Right cardiac atrium (tissue), 5 donors: ENCODE results near the gene UBA7. TPM values are rescaled to one million over a fixed set of nuclear protein-coding genes. Genes with fewer than 3 reads are reported as not detected.
"Not testable (repeated sequence)": the region's sequence is repeated elsewhere in the genome, so short reads cannot be mapped to it uniquely, and the experiment has no call there.

Source experiments
- ATAC-seq, 2 donors: fragments of 200-7000 bp; cut with Tn5 transposase; one replicate each; pipeline versions ENCODE4 v1.8.0 to v1.9.1; 2020; ENCODE audit warnings: moderate library complexity in 2 of 2, mild to moderate bottlenecking in 1 of 2
- DNase-seq, 3 donors: peaks; one replicate each; pipeline ENCODE4 v3.0.0-alpha.2; 2020
- H3K27ac ChIP-seq: one replicate; pipeline ENCODE4 v1.5.1; 2013; ENCODE audit warnings: mild to moderate bottlenecking, low read length, control low read depth, moderate library complexity
- H3K27me3 ChIP-seq: one replicate; pipeline ENCODE4 v1.6.1; 2013; ENCODE audit not compliant: control insufficient read depth, insufficient read depth
- H3K4me1 ChIP-seq: one replicate; pipeline ENCODE4 v1.6.1; 2013; ENCODE audit warnings: low read length; ENCODE audit not compliant: control insufficient read depth, insufficient read depth
- H3K4me3 ChIP-seq: one replicate; pipeline ENCODE4 v1.5.1; 2013; ENCODE audit warnings: low read length, control low read depth
- H3K9me3 ChIP-seq: one replicate; pipeline ENCODE4 v1.6.1; 2013; ENCODE audit warnings: low read length; ENCODE audit not compliant: control insufficient read depth
- WGBS: extraction: QIAGEN DNeasy Blood & Tissue Kit; methylation state at CpG from one replicate; pipeline ENCODE4 v1.1.7; 2013; 5-methylcytosine and 5-hydroxymethylcytosine counted together
- intact Hi-C, 4 donors: fragments of 100-400 bp; cut with DNase I; formaldehyde crosslinking; loops; one replicate each; pipeline versions ENCODE4 v1.11.0 to v1.14.0; 2022 to 2023
- polyA plus RNA-seq: library from polyadenylated mRNA; stranded (reverse); fragments of 200-250 nt; gene quantifications from one replicate; pipeline ENCODE4 v1.2.3, GENCODE V29; 2013
- total RNA-seq, 4 donors: library from RNA; stranded (reverse); fragmentation: NEBNext Ultra II Directional; extraction: Animal tissue kit (Norgen Biotek cat#: 25700); gene quantifications; one replicate each; pipeline ENCODE4 v1.2.1, GENCODE V29; 2021
- donor health status: healthy with polysubstance abuse.
- donor health status: DM: no; HTN: yes; CAD: no.
- donor health status: DM: no; HTN: no; CAD: no.
- donor health status: DM: no; HTN: yes; CAD: no; lungs with severe emphysema.
- donor health status: DM: yes; HTN: yes; CAD: no.

Gene UBA7
- total and polyA plus RNA-seq, 5 donors: 25.1 to 40.5 (median 36.8) TPM

GRCh38 chr3:49793486-49794085 is 20.2 kb downstream of the UBA7 start:
- no peak for ATAC-seq
- DNase-seq: no peak
- Histone ChIP-seq H3K9me3 (no peaks in the 10 kb centered on the region), H3K4me3 (no peak overlapping the region), H3K27ac (no peak overlapping the region), H3K4me1 (no peaks in the 10 kb centered on the region), H3K27me3 (no peaks in the 10 kb centered on the region)
- WGBS: 93% methylated on average over 13 of the region's 13 CpGs
- intact Hi-C loops: no loop called here

DNA sequence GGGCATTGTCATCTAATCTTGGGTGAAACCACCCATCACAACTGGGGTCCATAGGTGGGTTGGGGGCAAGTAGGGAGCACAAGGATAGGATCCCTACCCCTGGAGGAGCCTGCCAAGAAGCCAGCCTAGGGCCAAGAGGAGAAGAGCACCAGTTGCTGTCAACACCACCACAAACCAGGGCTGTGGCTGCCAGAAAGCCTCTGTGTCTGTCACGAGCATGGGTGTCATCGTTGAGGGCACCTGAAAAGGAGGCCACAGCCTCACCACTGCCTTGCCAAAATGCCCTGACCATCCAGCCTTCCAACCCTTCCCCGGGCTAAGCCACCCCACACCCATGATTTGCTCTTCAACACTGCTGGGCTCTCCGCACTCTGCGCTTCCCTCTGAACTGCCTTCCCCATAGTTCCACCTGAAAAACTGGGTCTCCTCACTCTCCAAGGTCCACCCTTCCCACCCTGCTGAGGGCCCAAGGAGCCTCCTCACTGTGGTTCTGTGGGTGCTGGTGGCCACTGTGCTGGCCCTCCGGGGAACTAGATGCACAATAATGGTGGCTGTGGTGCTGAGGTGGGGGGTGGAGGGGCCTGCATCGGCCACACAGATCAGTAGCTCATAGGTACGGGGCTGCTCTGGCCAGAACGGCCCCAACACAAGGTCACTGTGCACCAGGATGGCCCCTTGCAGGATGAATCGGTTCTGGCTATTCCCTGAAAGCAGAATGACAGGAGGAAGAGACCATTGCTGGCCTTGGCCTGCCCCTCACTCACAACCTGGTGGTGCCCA is 21.2 kb downstream of the UBA7 start:
- H3K4me1 ChIP-seq: no peaks in the 10 kb centered on the region
- H3K9me3 ChIP-seq: no peaks in the 10 kb centered on the region
- H3K27me3 ChIP-seq: no peaks in the 10 kb centered on the region
- DNase-seq: no peak
- no peak for ATAC-seq
- WGBS: 93% methylated on average over 10 of the region's 10 CpGs
- H3K4me3 ChIP-seq: no peak overlapping the region
- no peak overlapping the region for H3K27ac ChIP-seq
- intact Hi-C loops: no loop called here

DNA sequence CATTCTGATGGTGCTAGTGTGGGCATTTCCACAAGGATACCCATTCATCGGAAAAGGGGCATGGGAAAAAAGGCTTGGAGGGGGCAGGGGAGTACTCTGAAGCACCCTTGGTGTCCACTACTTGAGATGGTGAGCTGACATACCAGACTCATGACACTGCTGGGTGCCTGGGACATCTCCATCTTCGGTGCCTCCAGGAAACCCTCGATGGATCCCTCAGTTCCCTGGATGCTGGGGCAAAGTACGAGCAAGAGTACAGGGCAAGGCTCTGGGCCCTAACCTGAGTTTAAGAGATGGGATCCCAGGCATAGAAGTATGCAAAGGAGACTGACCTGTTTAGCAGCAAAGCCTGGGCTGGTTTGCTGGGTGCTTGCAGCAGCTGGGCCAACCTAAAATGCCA is 22.2 kb downstream of the UBA7 start:
- no peaks in the 10 kb centered on the region for H3K9me3 ChIP-seq
- no peak overlapping the region for H3K27ac ChIP-seq
- WGBS: 90% methylated on average over 4 of the region's 4 CpGs
- H3K4me3 ChIP-seq: no peak overlapping the region
- no peaks in the 10 kb centered on the region for H3K27me3 ChIP-seq
- peaks cover 5% of the 10 kb centered on the region for H3K4me1 ChIP-seq
- ATAC-seq (no peak), DNase-seq (no peak)
- intact Hi-C loops: no loop called here

DNA sequence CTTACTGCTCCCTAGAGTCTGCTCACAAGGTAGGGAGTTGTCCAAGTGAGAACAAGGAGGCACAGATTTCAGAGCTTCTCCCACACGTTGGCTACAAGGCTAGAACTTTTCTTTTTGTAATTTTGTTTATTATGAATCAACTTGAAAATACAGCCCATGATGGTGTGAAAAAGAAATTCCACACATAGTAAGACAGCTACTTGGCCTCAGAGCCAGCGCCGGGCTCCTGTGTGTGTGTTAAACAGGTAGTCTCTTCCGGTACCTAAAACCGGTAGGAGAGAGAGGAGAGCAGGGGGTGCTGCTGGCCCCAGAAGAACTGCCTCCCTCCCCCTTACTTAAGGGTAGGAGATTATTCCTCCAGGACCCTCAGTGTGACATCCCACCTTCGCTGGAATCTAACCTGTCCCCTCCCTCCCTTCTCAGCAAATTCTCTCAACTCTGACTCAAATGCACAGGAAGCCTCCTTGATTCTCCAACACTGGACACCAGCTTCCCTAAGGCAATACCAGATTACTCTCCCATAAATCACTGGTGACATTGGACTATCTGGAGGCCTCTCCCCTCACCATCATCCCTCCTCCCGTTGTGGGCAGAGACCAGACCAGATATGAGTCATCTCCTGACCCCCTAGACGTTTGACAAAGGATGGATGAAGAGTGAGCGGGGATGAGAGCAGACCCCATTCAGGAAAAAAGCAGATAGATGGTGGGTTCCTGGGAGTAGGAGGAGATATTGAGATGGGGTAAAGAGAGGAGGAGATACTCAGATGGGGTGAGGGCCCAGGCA is 22.9 kb downstream of the UBA7 start:
- H3K27ac ChIP-seq: no peak overlapping the region
- 65% methylated on average over 9 of the region's 9 CpGs for WGBS
- intact Hi-C loops: no loop called here
- H3K27me3 ChIP-seq: no peaks in the 10 kb centered on the region
- H3K9me3 ChIP-seq: no peaks in the 10 kb centered on the region
- H3K4me1 ChIP-seq: peaks cover 5% of the 10 kb centered on the region
- no peak overlapping the region for H3K4me3 ChIP-seq
- DNase-seq (no peak), ATAC-seq (no peak)

DNA sequence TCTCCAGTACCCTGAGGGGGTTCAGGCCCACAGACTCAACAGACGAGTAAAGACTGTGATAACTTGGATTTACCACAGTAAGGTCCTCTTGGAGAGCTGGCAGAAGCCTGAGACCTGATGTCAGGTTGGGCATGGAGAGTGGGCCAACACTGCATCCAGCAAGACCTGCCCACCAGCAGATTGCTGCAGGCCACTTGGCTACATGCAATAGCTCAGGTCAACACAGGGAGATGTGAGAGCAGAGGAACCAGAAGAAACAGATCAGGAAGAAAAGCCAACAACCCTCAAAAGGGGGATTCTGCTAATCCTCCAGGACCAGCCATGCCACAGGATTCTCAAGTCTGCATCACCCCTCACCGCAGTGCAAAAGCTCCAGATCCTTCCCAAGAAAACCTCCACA is 25.7 kb downstream of the UBA7 start:
- 98% methylated on average over 2 of the region's 2 CpGs for WGBS
- Histone ChIP-seq H3K4me3 (no peak overlapping the region), H3K27ac (no peak overlapping the region), H3K27me3 (no peaks in the 10 kb centered on the region), H3K9me3 (no peaks in the 10 kb centered on the region), H3K4me1 (peaks cover 5% of the 10 kb centered on the region)
- ATAC-seq: no peak
- intact Hi-C loops: no loop called here
- no peak for DNase-seq

GRCh38 chr3:49787536-49787935 is 26.2 kb downstream of the UBA7 start:
- Histone ChIP-seq H3K9me3 (no peaks in the 10 kb centered on the region), H3K27ac (no peak overlapping the region), H3K27me3 (no peaks in the 10 kb centered on the region), H3K4me3 (no peak overlapping the region), H3K4me1 (peaks cover 5% of the 10 kb centered on the region)
- intact Hi-C loops: no loop called here
- ATAC-seq (no peak), DNase-seq (no peak)
- 83% methylated on average over 5 of the region's 5 CpGs for WGBS

DNA sequence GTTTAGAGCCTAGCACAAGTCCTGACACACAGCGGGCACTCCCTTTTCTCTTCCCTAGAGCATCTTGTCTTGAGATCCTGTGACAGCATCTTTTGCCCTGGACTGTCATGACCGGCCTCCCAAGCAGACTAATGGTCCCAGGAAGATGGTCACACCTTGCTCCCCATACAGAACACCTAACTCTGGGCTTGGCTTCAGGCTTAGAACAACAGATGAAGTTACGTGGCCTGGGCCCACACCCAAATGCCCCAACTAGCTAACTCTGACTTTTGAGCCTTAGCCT is 26.6 kb downstream of the UBA7 start:
- no peak for ATAC-seq
- Histone ChIP-seq H3K27ac (peak overlapping the region; percentile 92), H3K4me3 (no peak overlapping the region), H3K27me3 (no peaks in the 10 kb centered on the region), H3K9me3 (no peaks in the 10 kb centered on the region), H3K4me1 (peaks cover 5% of the 10 kb centered on the region)
- intact Hi-C loops: no loop called here
- DNase-seq: no peak
- 76% methylated on average over 3 of the region's 3 CpGs for WGBS

DNA sequence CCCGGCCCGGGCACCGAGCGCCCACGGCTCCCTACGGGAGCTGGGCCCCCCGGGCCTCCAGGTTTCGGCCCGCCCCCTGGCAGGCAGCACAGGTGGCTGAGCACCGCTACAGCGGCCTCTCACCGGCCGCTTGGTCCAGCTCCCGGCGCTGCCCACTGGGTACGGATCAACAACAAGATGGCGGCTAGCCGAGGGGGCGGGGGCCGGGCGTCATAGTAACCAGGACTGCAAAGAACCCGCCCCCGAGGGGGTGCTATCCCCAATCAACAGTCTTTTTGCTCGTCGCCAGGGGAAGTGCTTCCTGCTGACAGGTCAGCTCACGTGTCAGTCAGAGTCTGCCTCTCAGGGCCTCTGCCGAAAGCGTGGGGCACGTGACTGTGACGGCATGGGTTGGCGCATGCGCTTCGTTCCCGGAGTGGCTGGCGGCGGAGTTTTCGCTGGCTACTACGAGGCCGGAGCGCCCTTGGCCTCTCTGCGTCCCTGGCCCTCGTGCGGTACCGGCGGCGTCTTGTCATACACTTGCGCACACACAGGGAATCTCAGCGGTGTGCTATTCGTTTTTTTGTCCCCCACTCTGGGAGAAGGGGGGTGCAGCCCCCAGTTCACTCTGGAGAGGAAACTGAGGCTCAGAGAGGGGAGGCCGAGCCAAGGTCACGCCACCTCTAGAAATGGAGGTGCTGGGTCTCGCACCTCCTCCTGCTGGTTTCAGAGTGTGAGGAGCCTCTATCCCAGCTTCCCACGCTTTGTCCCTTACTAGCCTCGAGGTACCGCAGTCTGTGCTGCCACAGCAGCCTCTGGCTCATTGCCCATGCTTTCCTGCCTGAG is 27.2 kb downstream of the UBA7 start, which contains the start of gene IP6K1:
Gene IP6K1 (minus strand): TSS at position 186 of the 825 bp plus-strand sequence. CDS start 38,502 bp downstream, outside the sequence.
- 5% methylated on average over 55 of the region's 55 CpGs for WGBS
- intact Hi-C loops: no loop called here
- Histone ChIP-seq H3K4me3 (peak within 1 kb of the TSS; percentile 82), H3K27me3 (no peaks in the 10 kb centered on the region), H3K27ac (peak within 1 kb of the TSS; percentile 92), H3K4me1 (peaks cover 5% of the 10 kb centered on the region), H3K9me3 (no peaks in the 10 kb centered on the region)
- peak; percentile 100 for DNase-seq
- ATAC-seq: peak; percentile 99 to 100

DNA sequence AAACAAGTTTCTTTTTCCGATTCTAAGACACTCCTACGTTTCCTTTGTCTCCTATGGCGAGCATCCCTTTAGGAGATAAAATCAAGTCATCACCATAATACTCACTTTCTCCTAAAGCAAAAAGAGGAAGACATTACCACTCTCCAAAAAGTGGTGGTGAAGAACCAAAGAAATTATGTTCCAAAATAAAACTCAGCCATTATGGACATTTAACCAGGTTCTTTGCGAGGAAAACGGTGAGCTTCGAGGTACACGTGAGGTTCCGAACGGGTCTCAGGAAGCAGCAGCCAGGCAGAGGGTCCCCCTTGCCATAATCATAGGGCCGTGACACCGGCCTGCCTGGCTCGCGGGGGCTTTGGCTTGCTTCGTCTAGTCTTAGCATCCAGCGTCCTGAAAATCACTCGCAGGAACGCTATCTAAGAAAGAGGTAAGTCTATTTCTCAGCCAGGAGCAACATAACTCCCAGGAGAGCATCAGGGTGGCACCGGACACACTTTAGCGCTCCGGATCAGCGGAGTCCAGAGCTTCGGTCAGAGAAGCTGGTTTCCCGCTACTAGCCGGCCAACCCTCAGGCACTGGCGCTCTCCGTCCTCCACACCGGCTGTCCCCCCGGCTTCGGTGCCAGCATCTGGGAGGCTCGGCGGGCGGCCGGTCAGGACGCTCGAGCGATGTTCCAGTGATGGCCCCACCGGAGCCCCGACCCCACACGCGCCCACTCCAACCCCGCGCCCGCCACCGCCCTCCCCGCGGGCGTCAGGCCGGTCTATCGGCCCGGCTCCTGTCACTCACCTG is 28.0 kb downstream of the UBA7 start:
- peak; percentile 59 to 65 for ATAC-seq
- H3K4me1 ChIP-seq: peaks cover 5% of the 10 kb centered on the region
- intact Hi-C loops: no loop called here

GRCh38 chr3:49782277-49782676 is 31.5 kb downstream of the UBA7 start:
- H3K27ac ChIP-seq, intact Hi-C loops, H3K9me3 ChIP-seq, H3K27me3 ChIP-seq, DNase-seq, H3K4me1 ChIP-seq, H3K4me3 ChIP-seq, ATAC-seq: not testable (repeated sequence)
- WGBS: 93% methylated on average over 9 of the region's 9 CpGs

More for the DNA sequence above, 28.0 kb downstream of the UBA7 start:
- peak overlapping the region; percentile 69 for H3K27ac ChIP-seq
- 1% methylated on average over 50 of the region's 50 CpGs for WGBS
- H3K4me3 ChIP-seq: peak overlapping the region; percentile 82
- peak in 2 of 3 donors; percentile 49 to 74 for DNase-seq
- no peaks in the 10 kb centered on the region for H3K27me3 ChIP-seq
- H3K9me3 ChIP-seq: no peaks in the 10 kb centered on the region
